ENCODE results near the gene IGFBP2.

- no peak for TF ChIP-seq POLR2A (IDR thresholded peaks at IDR 0.05; ENCODE audit: low read depth, low read length)
- TF ChIP-seq POLR2AphosphoS5 (IDR thresholded peaks at IDR 0.05; ENCODE audit: low read depth, low read length) = no peak
- no peak for TF ChIP-seq PAX5 (IDR thresholded peaks at IDR 0.05; ENCODE audit: insufficient read depth, low read length, severe bottlenecking)
- TF ChIP-seq TAF1 (IDR thresholded peaks at IDR 0.05; ENCODE audit: low read depth, low read length) = no peak
- TF ChIP-seq POU2F2 (IDR thresholded peaks at IDR 0.05; ENCODE audit: low read depth, low read length) = no peak
- TF ChIP-seq SPI1 (IDR thresholded peaks at IDR 0.05; ENCODE audit: low read depth, low read length) = no peak
Observed at GRCh38 chr2:216626875-216627245, 6.4 kb upstream of the IGFBP2 start.

Measured in GM12891 (cell line).